ENCODE measurements around the gene MTHFD2L. TPM values are rescaled to one million over a fixed set of nuclear protein-coding genes. Genes with fewer than 3 reads are reported as not detected.

The MTHFD2L gene
- total and polyA plus RNA-seq, 9 of the 15 experiments (the other 6 are each of a cell fraction or from before 2014, with no cell fraction given): 10.0 to 39.0 (median 26.0) TPM

- TF ChIP-seq STAT5B (CRISPR knock-in tag; IDR thresholded peaks at IDR 0.05): no peak
- TF ChIP-seq RAD51 (IDR thresholded peaks at IDR 0.05; ENCODE audit: borderline replicate concordance, low read depth): peak; percentile 29; the same call in 1 of the 2 replicates
- no peak for TF ChIP-seq CCAR2 (IDR thresholded peaks at IDR 0.05; ENCODE audit: low read depth, low read length)
- no peak for TF ChIP-seq CC2D1A (IDR thresholded peaks at IDR 0.05)
- no peak for TF ChIP-seq ZBTB8A (IDR thresholded peaks at IDR 0.05; ENCODE audit: partially characterized antibody)
- 0 out of 2 replicates have a peak, but pooled peaks have one; percentile 16 for TF ChIP-seq KLF1 (tag; IDR thresholded peaks at IDR 0.05)
- peak; percentile 89 for TF ChIP-seq SUPT5H (IDR thresholded peaks at IDR 0.05)
- no peak for TF ChIP-seq BMI1 (IDR thresholded peaks at IDR 0.05; ENCODE audit: low read length)
- no peak for TF ChIP-seq ASH1L (IDR thresholded peaks at IDR 0.05; ENCODE audit: borderline replicate concordance, low read depth, partially characterized antibody)
- TF ChIP-seq FOXO4 (CRISPR knock-in tag; IDR thresholded peaks at IDR 0.05): 0 out of 2 replicates have a peak, but pooled peaks have one; percentile 23
- no peak for TF ChIP-seq SRSF7 (optimal IDR thresholded peaks at IDR 0.05; ENCODE audit: low read depth, low read length)
- peak; percentile 13; the same call in 1 of the 2 replicates for TF ChIP-seq ZNF511 (CRISPR knock-in tag; IDR thresholded peaks at IDR 0.05)
- no peak for TF ChIP-seq SIRT6 (IDR thresholded peaks at IDR 0.05; ENCODE audit: low read depth, low read length)
- TF ChIP-seq XRCC5 (IDR thresholded peaks at IDR 0.05; ENCODE audit: low read depth, low read length): peak; percentile 85; the same call in 1 of the 2 replicates
- no peak for TF ChIP-seq HINFP (tag; conservative IDR thresholded peaks at IDR 0.05; ENCODE audit: low read depth)
- TF ChIP-seq MAX (CRISPR knock-in tag; IDR thresholded peaks at IDR 0.05): peak; percentile 37
- TF ChIP-seq BDP1 (IDR thresholded peaks at IDR 0.05; ENCODE audit: insufficient read depth, insufficient read length): no peak
- no peak for TF ChIP-seq TCF7L2 (IDR thresholded peaks at IDR 0.05; ENCODE audit: low read depth, low read length)
- no peak for TF ChIP-seq ETS2 (tag; IDR thresholded peaks at IDR 0.05; ENCODE audit: borderline replicate concordance, poor library complexity, severe bottlenecking)
- no peak for TF ChIP-seq TCFL5 (CRISPR knock-in tag; conservative IDR thresholded peaks at IDR 0.05)
Observed at GRCh38 chr4:74157561-74158465, at the start of gene MTHFD2L (continued).

Measured in K562 (cell line).